Large intestine (tissue), 3 donors: ENCODE measurements around the gene CNOT3. TPM values are rescaled to one million over a fixed set of nuclear protein-coding genes. Genes with fewer than 3 reads are reported as not detected.

ENCODE experiments used
- DNase-seq, 2 donors: peaks; one replicate each; pipeline versions ENCODE4 v3.0.0 to v3.0.0-alpha.2; 2013
- H3K27ac ChIP-seq: one replicate; pipeline ENCODE4 v1.5.1; 2013; ENCODE audit warnings: low read length
- H3K27me3 ChIP-seq: 2 replicates; pipeline ENCODE4 v1.6.1; 2013; ENCODE audit warnings: low read length; ENCODE audit not compliant: control insufficient read depth, insufficient read depth
- H3K36me3 ChIP-seq: 2 replicates; pipeline ENCODE4 v1.6.1; 2013; ENCODE audit warnings: low read length; ENCODE audit not compliant: control insufficient read depth, insufficient read depth
- H3K4me1 ChIP-seq: one replicate; pipeline ENCODE4 v1.6.1; 2013; ENCODE audit warnings: low read length; ENCODE audit not compliant: control insufficient read depth, insufficient read depth
- H3K4me3 ChIP-seq: one replicate; pipeline ENCODE4 v1.5.1; 2013; ENCODE audit warnings: low read length
- H3K9me3 ChIP-seq: one replicate; pipeline ENCODE4 v1.6.1; 2013; ENCODE audit warnings: mild to moderate bottlenecking, low read depth, low read length, moderate library complexity; ENCODE audit not compliant: control insufficient read depth
- WGBS: methylation state at CpG from one replicate; pipeline ENCODE4 v1.1.5; 2013; ENCODE audit warnings: low lambda C conversion rate; ENCODE audit not compliant: insufficient coverage; 5-methylcytosine and 5-hydroxymethylcytosine counted together
- polyA plus RNA-seq: library from polyadenylated mRNA; unstranded; fragments of 120-200 nt; gene quantifications from one replicate; pipeline ENCODE4 v1.2.1, GENCODE V29; 2013

Gene CNOT3
- polyA plus RNA-seq, 1 donor, result 37.2 TPM

DNA sequence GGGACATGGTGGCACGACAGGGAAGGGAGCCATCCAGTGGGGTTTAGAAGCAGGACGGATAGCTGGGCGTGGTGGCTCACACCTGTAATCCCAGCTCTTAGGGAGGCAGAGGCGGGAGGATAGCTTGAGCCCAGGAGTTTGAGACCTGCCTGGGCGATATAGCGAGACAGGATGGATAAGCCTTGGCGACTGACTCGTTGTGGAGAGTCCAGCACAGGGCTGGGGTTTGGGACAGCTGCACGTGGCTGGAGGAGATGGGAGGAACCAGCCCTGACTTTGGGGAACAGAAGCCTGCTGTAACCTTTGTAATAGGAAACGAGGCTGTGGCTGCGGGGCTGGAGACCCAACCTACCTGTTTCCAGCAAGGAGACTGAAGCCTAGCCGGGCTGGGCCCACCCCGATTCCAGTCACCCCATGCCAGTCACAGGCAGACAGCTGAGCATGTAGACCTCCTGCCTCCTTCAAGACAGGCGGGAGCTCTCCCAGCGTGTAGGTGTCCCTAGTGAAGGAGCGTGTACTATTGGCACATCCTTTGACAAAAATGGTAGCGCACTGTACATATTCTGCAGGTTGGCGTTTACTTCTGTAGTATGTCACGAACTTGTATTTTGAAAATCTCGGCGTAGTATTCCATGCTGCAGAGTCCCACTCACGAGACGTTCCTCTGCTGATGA is 13.9 kb downstream of the CNOT3 start:
- Histone ChIP-seq H3K27me3 (no peaks in the 10 kb centered on the region), H3K4me3 (no peak overlapping the region), H3K36me3 (peaks cover 94% of the 10 kb centered on the region), H3K27ac (no peak overlapping the region), H3K4me1 (no peaks in the 10 kb centered on the region), H3K9me3 (no peaks in the 10 kb centered on the region)
- DNase-seq, result no peak
- 81% methylated on average over 4 of the region's 23 CpGs for WGBS

DNA sequence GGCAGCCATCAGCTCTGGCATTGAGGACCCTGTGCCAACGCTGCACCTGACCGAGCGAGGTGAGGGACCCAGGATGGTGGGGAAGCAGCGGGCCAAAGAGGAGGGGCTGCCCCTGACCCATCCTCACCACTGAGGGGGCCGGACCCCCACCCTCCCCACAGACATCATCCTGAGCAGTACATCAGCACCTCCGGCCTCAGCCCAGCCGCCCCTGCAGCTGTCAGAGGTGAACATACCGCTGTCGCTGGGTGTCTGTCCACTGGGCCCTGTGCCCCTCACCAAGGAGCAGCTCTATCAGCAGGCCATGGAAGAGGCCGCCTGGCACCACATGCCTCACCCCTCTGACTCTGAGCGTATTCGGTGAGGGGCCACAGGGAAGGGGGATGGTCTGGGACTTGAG is 14.7 kb downstream of the CNOT3 start:
- Histone ChIP-seq H3K36me3 (peaks cover 94% of the 10 kb centered on the region), H3K27me3 (no peaks in the 10 kb centered on the region), H3K4me3 (no peak overlapping the region), H3K9me3 (no peaks in the 10 kb centered on the region), H3K4me1 (no peaks in the 10 kb centered on the region), H3K27ac (no peak overlapping the region)
- WGBS, result no CpG with 5 or more reads among the region's 12 CpGs
- DNase-seq, result no peak

DNA sequence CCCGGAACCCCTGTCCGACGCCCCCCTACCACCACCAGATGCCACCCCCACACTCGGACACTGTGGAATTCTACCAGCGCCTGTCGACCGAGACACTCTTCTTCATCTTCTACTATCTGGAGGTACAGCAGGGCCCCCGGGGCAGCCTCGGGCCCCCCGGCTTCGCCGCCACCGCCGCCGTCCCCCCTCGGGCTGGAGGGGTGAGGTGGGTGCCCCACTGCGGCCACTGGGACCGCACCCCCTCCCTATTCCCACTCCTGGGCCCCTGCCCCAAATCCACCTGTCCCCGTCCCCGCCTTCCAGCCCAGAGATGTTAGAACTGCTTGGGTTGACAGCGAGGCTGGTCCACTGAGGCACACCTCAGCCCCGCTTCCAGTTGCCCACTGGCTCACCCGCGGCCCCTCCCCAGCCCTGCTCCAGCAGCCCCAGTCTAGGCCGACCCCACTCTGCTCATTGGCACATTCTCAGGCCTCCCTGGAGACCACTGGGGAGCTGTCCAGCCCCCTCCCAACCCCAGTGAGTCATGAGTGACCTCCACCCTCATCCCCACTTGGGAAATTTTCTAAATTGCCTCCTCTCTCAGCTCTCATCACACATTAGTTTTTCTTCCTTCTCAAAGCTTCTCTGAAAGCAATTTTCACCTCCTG is 15.4 kb downstream of the CNOT3 start:
- Histone ChIP-seq H3K4me1 (no peaks in the 10 kb centered on the region), H3K27ac (no peak overlapping the region), H3K9me3 (no peaks in the 10 kb centered on the region), H3K36me3 (peaks cover 92% of the 10 kb centered on the region), H3K4me3 (no peak overlapping the region), H3K27me3 (no peaks in the 10 kb centered on the region)
- DNase-seq, result no peak
- no CpG with 5 or more reads among the region's 25 CpGs for WGBS

DNA sequence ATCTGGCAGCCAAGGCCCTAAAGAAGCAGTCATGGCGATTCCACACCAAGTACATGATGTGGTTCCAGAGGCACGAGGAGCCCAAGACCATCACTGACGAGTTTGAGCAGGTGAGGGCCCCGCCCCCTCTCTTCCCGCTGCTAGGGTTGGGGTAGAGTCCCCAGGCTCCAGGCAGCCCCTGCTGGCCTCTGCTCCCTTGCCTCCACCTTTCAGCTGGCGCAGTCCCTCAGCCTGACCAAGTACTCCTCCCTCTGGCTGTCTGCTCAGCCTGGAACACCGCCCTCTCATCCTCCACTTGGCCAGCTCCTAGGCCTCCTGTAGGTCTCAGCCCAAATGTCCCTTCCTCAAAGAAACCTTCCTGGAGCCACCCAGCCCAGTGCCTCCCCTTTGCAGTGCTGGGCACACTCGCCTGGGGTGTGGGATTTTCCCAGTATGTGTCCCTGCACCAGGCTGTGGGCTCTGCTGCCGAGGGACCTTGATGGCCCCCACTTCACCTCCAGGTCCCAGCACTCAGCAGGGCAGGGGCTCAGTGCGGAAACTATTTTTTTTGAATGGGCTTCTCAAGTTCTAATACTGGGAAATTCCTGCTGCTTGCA is 16.3 kb downstream of the CNOT3 start:
- Histone ChIP-seq H3K9me3 (no peaks in the 10 kb centered on the region), H3K27ac (no peak overlapping the region), H3K36me3 (peaks cover 88% of the 10 kb centered on the region), H3K4me3 (no peak overlapping the region), H3K27me3 (no peaks in the 10 kb centered on the region), H3K4me1 (peaks cover 5% of the 10 kb centered on the region)
- DNase-seq, result no peak
- no CpG with 5 or more reads among the region's 10 CpGs for WGBS

DNA sequence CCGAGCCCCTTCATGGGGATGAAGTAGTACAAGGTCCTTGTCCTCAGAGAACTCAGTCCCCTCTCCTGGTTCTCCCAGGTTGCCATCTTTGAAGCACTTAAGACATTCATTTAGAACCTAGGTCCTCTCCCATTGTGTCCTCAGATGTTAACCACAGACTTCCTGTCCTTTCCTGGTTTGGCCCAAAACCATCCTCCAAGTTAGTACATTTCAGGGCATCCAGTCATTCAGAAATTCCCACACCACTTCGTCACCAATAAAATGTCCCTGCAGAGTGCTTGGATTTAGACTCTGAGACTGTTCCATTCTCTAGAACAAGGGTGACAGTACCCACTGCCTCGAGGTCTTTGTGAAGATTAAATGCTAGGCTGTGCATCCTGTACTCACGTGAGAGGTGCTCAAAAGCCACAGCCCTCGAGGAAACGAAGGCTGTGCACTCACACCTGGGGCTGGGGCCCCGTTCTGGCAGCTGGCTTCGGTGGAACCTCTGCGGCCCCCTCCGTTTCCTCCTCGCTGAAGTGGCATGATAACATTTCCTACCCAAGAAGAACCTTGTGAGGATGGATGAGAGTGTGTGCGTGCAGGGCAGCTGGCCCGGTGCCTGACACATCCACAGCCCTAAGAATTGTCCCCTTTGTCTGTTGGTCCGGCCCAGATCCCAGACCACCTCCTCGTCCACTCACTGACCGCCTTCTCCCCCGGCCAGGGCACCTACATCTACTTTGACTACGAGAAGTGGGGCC is 17.2 kb downstream of the CNOT3 start:
- no peaks in the 10 kb centered on the region for H3K27me3 ChIP-seq
- H3K4me3 ChIP-seq, result no peak overlapping the region
- no peak for DNase-seq
- no CpG with 5 or more reads among the region's 18 CpGs for WGBS
- H3K9me3 ChIP-seq, result no peaks in the 10 kb centered on the region
- peaks cover 79% of the 10 kb centered on the region for H3K36me3 ChIP-seq
- no peak overlapping the region for H3K27ac ChIP-seq
- peaks cover 5% of the 10 kb centered on the region for H3K4me1 ChIP-seq

DNA sequence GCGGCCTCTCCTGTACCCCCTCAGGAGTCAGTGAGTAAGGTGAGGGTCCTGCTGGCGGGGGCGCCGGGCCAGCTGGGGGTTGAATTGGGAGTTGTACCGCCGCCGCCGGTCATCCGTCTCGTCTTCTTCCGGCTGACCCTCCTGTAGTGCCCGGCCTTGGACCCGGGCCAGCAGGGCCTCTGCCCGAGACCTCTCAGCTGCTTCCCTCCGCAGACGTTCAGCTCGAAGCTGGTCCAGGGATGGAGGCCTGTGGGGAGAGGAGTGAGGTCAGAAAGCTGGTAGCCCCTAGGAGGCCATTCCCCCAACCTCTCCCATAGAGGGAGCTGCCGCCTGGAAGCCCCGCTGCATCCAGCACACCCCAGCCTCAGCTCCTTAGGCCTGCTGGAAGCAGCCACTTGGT is 18.1 kb downstream of the CNOT3 start:
- Histone ChIP-seq H3K36me3 (peaks cover 72% of the 10 kb centered on the region), H3K27ac (no peak overlapping the region), H3K9me3 (no peaks in the 10 kb centered on the region), H3K4me3 (no peak overlapping the region), H3K4me1 (peaks cover 12% of the 10 kb centered on the region), H3K27me3 (no peaks in the 10 kb centered on the region)
- DNase-seq, result no peak
- WGBS, result no CpG with 5 or more reads among the region's 19 CpGs

DNA sequence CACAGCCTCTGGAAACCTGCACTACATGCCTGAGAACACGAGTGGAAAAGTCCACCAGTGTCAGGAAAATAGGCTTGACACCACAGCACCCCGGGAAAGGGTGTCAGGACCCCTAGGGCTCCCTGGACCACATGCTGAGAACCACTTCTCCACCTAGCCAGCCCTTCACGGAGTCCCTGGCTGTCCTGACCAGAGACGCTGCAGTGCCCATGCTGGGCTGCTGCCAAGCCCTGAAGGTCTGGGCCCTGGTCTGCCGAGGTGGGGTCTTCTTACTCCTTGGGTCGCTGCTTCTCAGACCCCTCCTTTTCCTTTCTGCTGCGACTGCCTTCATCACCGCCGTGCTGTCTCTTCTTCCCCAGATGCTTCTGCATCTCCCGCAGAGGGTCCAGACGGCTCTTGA is 18.9 kb downstream of the CNOT3 start:
- Histone ChIP-seq H3K27ac (no peak overlapping the region), H3K4me1 (peaks cover 16% of the 10 kb centered on the region), H3K4me3 (no peak overlapping the region), H3K36me3 (peaks cover 65% of the 10 kb centered on the region), H3K9me3 (no peaks in the 10 kb centered on the region), H3K27me3 (no peaks in the 10 kb centered on the region)
- DNase-seq, result no peak
- WGBS, result no CpG with 5 or more reads among the region's 11 CpGs

DNA sequence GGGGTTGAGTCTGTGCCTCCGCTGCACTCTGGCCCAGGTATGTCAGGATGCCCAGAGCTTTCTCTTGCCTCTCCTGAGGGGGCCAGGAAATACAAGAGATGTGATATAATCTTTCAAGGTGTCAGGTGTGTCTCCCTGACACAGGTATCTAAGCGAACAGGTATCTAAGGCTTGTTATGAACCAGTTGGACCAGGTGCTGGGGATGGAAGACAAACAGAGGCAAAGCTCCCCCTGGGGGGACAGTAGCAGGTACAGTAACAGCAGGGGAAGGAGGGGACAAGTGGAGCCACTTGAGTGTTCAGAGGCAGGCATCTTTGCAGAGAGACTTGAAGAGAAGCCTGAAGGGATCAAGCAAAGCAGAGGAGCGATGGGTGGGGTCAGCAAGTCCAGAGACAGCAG is 19.4 kb downstream of the CNOT3 start:
- Histone ChIP-seq H3K36me3 (peaks cover 60% of the 10 kb centered on the region), H3K4me3 (no peak overlapping the region), H3K9me3 (no peaks in the 10 kb centered on the region), H3K27me3 (no peaks in the 10 kb centered on the region), H3K27ac (no peak overlapping the region), H3K4me1 (peaks cover 20% of the 10 kb centered on the region)
- WGBS, result no CpG with 5 or more reads among the region's 3 CpGs
- DNase-seq, result no peak

DNA sequence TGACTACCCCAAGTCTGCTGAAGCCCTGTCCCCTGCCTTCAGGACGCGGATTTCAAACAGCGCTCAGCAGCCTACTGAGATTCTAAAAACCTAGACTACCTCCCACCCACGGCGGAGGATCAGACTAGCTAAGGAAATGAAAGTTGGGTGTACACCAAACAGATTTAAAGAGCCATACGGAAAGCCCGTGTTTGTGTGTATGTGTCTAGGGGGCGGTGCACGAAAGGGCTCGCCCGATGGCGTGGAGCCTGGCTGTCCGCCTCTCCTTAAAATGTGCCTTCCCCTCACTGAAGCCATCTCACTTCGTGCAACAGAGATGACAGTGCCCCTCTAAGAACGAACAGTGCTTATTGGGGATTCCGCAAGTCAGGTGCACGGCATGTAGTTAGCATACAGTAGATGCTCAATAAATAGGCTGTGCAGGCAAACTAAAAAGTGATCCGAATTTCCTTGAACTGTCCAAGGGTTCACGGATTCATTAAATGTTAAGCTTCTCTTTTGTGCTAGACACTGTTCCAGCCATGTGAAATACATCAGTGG is 21.3 kb downstream of the CNOT3 start:
- Histone ChIP-seq H3K27ac (peak overlapping the region; percentile 88), H3K36me3 (peaks cover 41% of the 10 kb centered on the region), H3K9me3 (no peaks in the 10 kb centered on the region), H3K4me3 (peak overlapping the region; percentile 70), H3K27me3 (no peaks in the 10 kb centered on the region), H3K4me1 (peaks cover 29% of the 10 kb centered on the region)
- no CpG with 5 or more reads among the region's 19 CpGs for WGBS
- no peak for DNase-seq
